Kidney epithelial cell (primary cell): ENCODE measurements around the gene AIMP1. TPM values are rescaled to one million over a fixed set of nuclear protein-coding genes. Genes with fewer than 3 reads are reported as not detected.

Experiments used
- DNase-seq: peaks from one replicate; pipeline ENCODE4 v3.0.0-alpha.2; 2010; ENCODE audit warnings: low read depth
- H3K27me3 ChIP-seq: 2 replicates; pipeline ENCODE4 v1.6.0; 2011; ENCODE audit warnings: low read length; ENCODE audit not compliant: control insufficient read depth, insufficient read depth
- H3K36me3 ChIP-seq: 2 replicates; pipeline ENCODE4 v1.5.1; 2011; ENCODE audit warnings: low read length; ENCODE audit not compliant: control insufficient read depth, insufficient read depth
- H3K4me3 ChIP-seq: 2 replicates; pipeline ENCODE4 v1.5.1; 2011; ENCODE audit warnings: low read depth, mild to moderate bottlenecking, control low read depth, low read length
- total RNA-seq: library from RNA; depleted of rRNA; stranded (reverse); fragments of >200 nt; gene quantifications from 2 replicates; pipeline ENCODE4 v1.2.3, GENCODE V29; 2015
- TF ChIP-seq, protein P1 (sequence below): IDR thresholded peaks from 2 replicates; pipeline ENCODE4 v1.5.1; 2011; ENCODE audit warnings: mild to moderate bottlenecking, moderate library complexity, low read length, control low read depth, inconsistent platforms; ENCODE audit not compliant: insufficient read depth, poor library complexity, severe bottlenecking

Gene AIMP1
- total RNA-seq, 1 donor from 2014 or later = 32.7 TPM

DNA sequence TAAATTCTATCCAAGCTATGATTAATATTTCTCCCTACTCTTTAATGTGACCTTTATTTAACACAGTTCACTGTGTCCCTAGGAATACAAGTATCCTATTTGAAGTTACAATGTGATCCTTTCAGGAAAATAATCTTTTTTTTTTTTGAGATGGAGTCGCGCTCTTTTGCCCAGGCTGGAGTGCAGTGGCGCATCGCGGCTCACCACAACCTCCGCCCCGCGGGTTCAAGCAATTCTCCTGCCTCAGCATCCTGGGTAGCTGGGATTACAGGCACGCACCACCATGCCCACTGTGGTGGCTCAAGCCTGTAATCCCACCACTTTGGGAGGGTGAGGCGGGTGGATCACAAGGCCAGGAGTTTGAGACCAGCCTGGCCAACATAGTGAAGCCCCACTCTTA, 22.3 kb upstream of the AIMP1 start:
- Histone ChIP-seq H3K36me3 (no peaks in the 10 kb centered on the region), H3K4me3 (no peak overlapping the region), H3K27me3 (no peaks in the 10 kb centered on the region)
- TF ChIP-seq, protein P1, sequence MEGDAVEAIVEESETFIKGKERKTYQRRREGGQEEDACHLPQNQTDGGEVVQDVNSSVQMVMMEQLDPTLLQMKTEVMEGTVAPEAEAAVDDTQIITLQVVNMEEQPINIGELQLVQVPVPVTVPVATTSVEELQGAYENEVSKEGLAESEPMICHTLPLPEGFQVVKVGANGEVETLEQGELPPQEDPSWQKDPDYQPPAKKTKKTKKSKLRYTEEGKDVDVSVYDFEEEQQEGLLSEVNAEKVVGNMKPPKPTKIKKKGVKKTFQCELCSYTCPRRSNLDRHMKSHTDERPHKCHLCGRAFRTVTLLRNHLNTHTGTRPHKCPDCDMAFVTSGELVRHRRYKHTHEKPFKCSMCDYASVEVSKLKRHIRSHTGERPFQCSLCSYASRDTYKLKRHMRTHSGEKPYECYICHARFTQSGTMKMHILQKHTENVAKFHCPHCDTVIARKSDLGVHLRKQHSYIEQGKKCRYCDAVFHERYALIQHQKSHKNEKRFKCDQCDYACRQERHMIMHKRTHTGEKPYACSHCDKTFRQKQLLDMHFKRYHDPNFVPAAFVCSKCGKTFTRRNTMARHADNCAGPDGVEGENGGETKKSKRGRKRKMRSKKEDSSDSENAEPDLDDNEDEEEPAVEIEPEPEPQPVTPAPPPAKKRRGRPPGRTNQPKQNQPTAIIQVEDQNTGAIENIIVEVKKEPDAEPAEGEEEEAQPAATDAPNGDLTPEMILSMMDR = no peak
- no peak for DNase-seq

DNA sequence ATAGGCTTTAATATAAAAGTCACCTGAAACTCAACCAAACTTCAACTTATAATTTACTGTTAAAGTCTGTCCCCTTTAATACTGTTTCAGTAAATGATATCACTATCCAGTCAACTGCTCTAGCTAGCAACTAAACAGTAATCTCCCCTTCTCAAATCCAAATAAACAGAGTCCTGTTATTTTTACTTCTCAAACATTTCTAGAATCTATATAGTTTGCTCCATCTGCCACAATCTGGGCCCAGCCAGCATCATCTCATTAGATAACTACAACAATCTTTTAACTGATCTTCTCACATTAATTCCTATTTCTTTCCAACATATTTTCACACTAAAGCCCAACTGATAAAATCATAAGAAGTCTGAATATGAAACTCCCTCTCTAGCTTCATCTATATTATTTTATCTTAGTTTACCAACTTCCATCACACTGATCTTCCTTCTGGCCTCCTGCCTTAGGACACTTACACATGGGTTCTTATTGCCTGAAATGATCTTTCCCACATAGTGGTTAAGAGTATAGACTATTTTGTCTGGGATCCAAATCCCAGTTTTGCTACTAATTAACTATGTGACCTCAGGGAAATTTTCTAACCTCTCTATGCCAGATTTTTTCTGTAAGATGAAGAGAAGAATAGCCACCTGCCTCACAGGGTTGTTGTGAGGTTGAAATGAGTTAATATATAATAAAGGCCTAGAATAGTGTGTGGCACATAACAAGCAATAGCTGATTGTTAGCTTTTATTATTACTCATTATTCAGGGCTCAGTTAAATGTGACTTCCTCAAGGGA, 18.9 kb upstream of the AIMP1 start:
- Histone ChIP-seq H3K36me3 (no peaks in the 10 kb centered on the region), H3K4me3 (no peak overlapping the region), H3K27me3 (no peaks in the 10 kb centered on the region)
- TF ChIP-seq, protein P1 = no peak
- no peak for DNase-seq

DNA sequence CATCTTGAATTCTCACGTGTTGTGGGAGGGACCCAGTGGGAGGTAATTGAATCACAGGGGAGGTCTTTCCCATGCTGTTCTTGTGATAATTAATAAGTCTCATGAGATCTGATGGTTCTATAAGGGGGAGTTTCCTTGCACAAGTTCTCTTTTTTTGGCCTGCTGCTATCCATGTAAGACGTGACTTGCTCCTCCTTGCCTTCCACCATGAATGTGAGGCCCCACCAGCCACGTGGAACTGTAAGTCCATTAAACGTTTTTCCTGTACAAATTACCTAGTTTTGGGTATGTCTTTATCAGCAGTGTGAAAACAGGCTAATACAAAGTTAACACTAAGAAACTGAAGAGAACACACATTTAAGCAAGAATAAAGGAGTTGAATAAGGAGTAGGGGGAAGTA, 16.4 kb upstream of the AIMP1 start:
- H3K27me3 ChIP-seq = no peaks in the 10 kb centered on the region
- no peak for DNase-seq
- no peak overlapping the region for H3K4me3 ChIP-seq
- H3K36me3 ChIP-seq = no peaks in the 10 kb centered on the region
- TF ChIP-seq, protein P1 = no peak

DNA sequence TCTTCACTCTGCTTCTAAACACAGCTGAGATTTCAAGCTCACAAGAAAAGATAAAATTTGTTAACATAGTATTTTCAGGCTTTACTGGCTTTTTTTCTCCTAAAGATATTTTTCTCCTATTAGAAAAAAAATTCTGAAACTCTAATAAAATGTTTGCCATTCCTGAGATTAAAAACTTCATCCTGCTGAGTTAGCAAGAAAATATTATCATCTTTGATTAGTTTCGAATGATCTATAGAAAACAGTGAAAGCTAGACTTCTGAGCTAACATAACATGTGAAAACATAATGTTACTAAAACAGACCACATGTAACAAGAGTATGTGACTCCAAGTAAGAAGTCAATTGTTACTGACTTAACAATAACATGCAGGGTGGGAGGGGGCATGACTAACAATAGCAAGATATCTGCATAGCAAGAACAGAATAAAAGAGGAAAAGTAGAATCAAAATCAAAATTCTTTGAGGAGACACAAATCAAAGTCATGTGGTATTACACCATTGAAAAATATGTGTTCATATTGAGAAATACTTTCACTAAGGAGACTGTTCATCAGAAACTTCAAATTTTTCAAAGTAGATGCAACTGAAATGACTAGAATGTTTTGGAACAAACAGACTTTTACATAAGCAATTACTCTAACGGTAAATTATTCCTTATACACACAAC, 14.8 kb upstream of the AIMP1 start:
- TF ChIP-seq, protein P1 = no peak
- H3K36me3 ChIP-seq = no peaks in the 10 kb centered on the region

DNA sequence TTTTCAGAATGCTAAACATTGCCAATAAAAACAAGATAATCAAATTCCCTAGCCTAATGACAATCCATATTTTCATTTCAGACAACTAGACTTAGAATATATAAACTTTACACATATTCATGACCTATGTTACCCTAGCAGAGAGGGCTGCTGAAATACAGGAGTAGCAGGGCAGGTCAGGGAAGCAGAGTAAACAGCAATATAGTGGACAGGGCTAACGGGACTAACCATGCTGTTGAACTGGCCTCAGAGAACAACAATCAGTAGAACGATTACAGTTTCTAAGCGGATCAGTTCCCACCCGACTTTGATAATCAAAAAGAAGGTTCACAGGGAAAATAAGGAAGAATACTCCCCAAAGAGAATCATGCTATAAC, 14.3 kb upstream of the AIMP1 start:
- TF ChIP-seq, protein P1 = no peak

More for the DNA sequence above, 14.8 kb upstream of the AIMP1 start:
- no peak for DNase-seq
- Histone ChIP-seq H3K27me3 (no peaks in the 10 kb centered on the region), H3K4me3 (no peak overlapping the region)

More for the DNA sequence above, 14.3 kb upstream of the AIMP1 start:
- no peak for DNase-seq
- Histone ChIP-seq H3K27me3 (no peaks in the 10 kb centered on the region), H3K36me3 (no peaks in the 10 kb centered on the region), H3K4me3 (no peak overlapping the region)
